ENCODE results near the gene UBE2K.

DNA sequence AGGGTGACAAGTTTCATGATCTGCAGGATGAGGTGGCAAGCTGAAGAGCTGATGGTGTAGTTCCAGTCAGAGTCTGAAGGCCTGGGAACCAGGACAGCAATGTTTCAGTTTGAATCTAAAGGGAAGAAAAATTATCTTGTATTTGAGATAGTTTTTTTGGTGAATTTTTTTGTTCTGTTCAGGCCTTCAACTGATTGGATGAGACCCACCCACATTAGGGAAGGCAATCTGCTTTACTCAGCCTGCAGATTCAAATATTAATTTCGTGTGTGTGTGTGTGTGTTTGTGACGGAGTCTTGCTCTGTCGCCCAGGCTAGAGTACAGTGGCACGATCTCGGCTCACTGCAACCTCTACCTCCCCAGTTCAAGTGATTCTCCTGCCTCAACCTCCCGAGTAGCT, 37.2 kb upstream of the UBE2K start:
- TF ChIP-seq, protein P1, sequence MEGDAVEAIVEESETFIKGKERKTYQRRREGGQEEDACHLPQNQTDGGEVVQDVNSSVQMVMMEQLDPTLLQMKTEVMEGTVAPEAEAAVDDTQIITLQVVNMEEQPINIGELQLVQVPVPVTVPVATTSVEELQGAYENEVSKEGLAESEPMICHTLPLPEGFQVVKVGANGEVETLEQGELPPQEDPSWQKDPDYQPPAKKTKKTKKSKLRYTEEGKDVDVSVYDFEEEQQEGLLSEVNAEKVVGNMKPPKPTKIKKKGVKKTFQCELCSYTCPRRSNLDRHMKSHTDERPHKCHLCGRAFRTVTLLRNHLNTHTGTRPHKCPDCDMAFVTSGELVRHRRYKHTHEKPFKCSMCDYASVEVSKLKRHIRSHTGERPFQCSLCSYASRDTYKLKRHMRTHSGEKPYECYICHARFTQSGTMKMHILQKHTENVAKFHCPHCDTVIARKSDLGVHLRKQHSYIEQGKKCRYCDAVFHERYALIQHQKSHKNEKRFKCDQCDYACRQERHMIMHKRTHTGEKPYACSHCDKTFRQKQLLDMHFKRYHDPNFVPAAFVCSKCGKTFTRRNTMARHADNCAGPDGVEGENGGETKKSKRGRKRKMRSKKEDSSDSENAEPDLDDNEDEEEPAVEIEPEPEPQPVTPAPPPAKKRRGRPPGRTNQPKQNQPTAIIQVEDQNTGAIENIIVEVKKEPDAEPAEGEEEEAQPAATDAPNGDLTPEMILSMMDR (IDR thresholded peaks at IDR 0.05) = no peak
- no peak for TF ChIP-seq POLR2A (IDR thresholded peaks at IDR 0.05)

All from body of pancreas (tissue), 4 donors.